IMR-90 (cell line): ENCODE results near the gene ZNF750. TPM values are rescaled to one million over a fixed set of nuclear protein-coding genes. Genes with fewer than 3 reads are reported as not detected.
A peak's percentile ranks its signal among the peaks of the same experiment; 100 is the strongest.

ENCODE experiments used
- ATAC-seq: fragments of 200-7000 bp; cut with Tn5 transposase; 2 replicates; pipeline ENCODE4 v1.9.1; 2020; ENCODE audit warnings: low read depth, mild to moderate bottlenecking, moderate library complexity
- BruUV-seq: library from RNA; stranded (reverse); fragments of 400-500 nt; replicated peaks from 2 replicates; lab custom pipeline; 2021; lab: Mats Ljungman, UMichigan
- CTCF ChIA-PET: fragments of 300-600 bp; formaldehyde crosslinking; extraction: SDS; loops from one replicate; lab custom pipeline; 2021; ENCODE audit warnings: antibody characterized with exemption; lab: Yijun Ruan, JAX
- POLR2A ChIA-PET: fragments of 300-600 bp; sonication (Branson Sonifier 250); formaldehyde crosslinking; loops from one replicate; lab custom pipeline; 2022; ENCODE audit warnings: antibody characterized with exemption; ENCODE audit not compliant: unreplicated experiment; lab: Charles Lee
- DNase-seq: peaks from one replicate; pipeline ENCODE4 v3.0.0; 2013
- H2AFZ ChIP-seq: replicated peaks from 2 replicates; pipeline ENCODE3; 2013; ENCODE audit warnings: low read length, mild to moderate bottlenecking; ENCODE audit not compliant: poor library complexity
- H2AK5ac ChIP-seq: 2 replicates; pipeline ENCODE4 v1.6.1; 2013; ENCODE audit warnings: low read depth, low read length, inconsistent platforms
- H2AK9ac ChIP-seq: replicated peaks from 2 replicates; pipeline ENCODE3; 2013; ENCODE audit warnings: mild to moderate bottlenecking, low read depth, low read length, moderate library complexity; ENCODE audit not compliant: poor library complexity
- H2BK120ac ChIP-seq: 2 replicates; pipeline ENCODE4 v1.6.1; 2013; ENCODE audit warnings: low read depth, low read length, inconsistent platforms
- H2BK15ac ChIP-seq: 3 replicates; pipeline ENCODE4 v1.6.1; 2013; ENCODE audit warnings: low read depth, low read length, inconsistent platforms
- H2BK20ac ChIP-seq: 2 replicates; pipeline ENCODE4 v1.6.1; 2013; ENCODE audit warnings: low read depth, mild to moderate bottlenecking, inconsistent platforms, low read length, moderate library complexity
- H2BK5ac ChIP-seq: 2 replicates; pipeline ENCODE4 v1.6.1; 2013; ENCODE audit warnings: mild to moderate bottlenecking, low read depth, low read length, inconsistent platforms; ENCODE audit not compliant: poor library complexity, severe bottlenecking
- H3K14ac ChIP-seq: replicated peaks from 2 replicates; pipeline ENCODE4 v1.6.1; 2013; ENCODE audit warnings: low read depth, low read length, inconsistent platforms
- H3K18ac ChIP-seq: 2 replicates; pipeline ENCODE4 v1.6.1; 2013; ENCODE audit warnings: low read depth, low read length, control low read depth
- H3K23ac ChIP-seq: 2 replicates; pipeline ENCODE4 v1.6.1; 2013; ENCODE audit warnings: low read depth, low read length, inconsistent platforms
- H3K27ac ChIP-seq: 2 replicates; pipeline ENCODE4 v1.5.1; 2013; ENCODE audit warnings: mild to moderate bottlenecking, control low read depth, low read length; ENCODE audit not compliant: insufficient read depth
- H3K27me3 ChIP-seq: 2 replicates; pipeline ENCODE4 v1.6.1; 2013; ENCODE audit warnings: low read length; ENCODE audit not compliant: control insufficient read depth, insufficient read depth
- H3K36me3 ChIP-seq: 2 replicates; pipeline ENCODE4 v1.6.1; 2013; ENCODE audit warnings: low read length, mixed read lengths; ENCODE audit not compliant: control insufficient read depth, insufficient read depth
- H3K4ac ChIP-seq: 2 replicates; pipeline ENCODE4 v1.6.1; 2013; ENCODE audit warnings: low read depth, low read length, inconsistent platforms
- H3K4me1 ChIP-seq: 2 replicates; pipeline ENCODE4 v1.6.1; 2013; ENCODE audit warnings: low read length, mixed read lengths; ENCODE audit not compliant: control insufficient read depth, insufficient read depth
- H3K4me2 ChIP-seq: 2 replicates; pipeline ENCODE4 v1.6.1; 2013; ENCODE audit warnings: low read depth, mild to moderate bottlenecking, control low read depth, low read length, moderate library complexity
- H3K4me3 ChIP-seq: 2 replicates; pipeline ENCODE4 v1.5.1; 2013; ENCODE audit warnings: low read depth, mild to moderate bottlenecking, control low read depth, low read length, moderate library complexity; ENCODE audit not compliant: insufficient read depth
- H3K56ac ChIP-seq: 2 replicates; pipeline ENCODE4 v1.6.1; 2013; ENCODE audit warnings: low read length, inconsistent platforms; ENCODE audit not compliant: insufficient read depth; ENCODE audit errors: extremely low read depth
- H3K79me1 ChIP-seq, 2 experiments: 2 replicates each; pipeline ENCODE4 v1.6.1; 2013; ENCODE audit warnings: low read length in 2 of 2, inconsistent platforms in 1 of 2, low read depth in 1 of 2
- H3K9ac ChIP-seq: 2 replicates; pipeline ENCODE4 v1.6.1; 2013; ENCODE audit warnings: low read depth, low read length, control low read depth
- H3K9me1 ChIP-seq: 2 replicates; pipeline ENCODE4 v1.6.1; 2013; ENCODE audit warnings: low read length, inconsistent platforms; ENCODE audit not compliant: insufficient read depth
- H3K9me3 ChIP-seq: 2 replicates; pipeline ENCODE4 v1.6.1; 2013; ENCODE audit warnings: low read length; ENCODE audit not compliant: control insufficient read depth, insufficient read depth
- H4K20me1 ChIP-seq: 2 replicates; pipeline ENCODE4 v1.6.1; 2013; ENCODE audit warnings: low read length, inconsistent platforms; ENCODE audit not compliant: insufficient read depth
- H4K5ac ChIP-seq: 2 replicates; pipeline ENCODE4 v1.6.1; 2013; ENCODE audit warnings: mild to moderate bottlenecking, low read depth, low read length, control low read depth
- H4K8ac ChIP-seq, 2 experiments: 2 replicates each; pipeline ENCODE4 v1.6.1; 2013; ENCODE audit warnings: low read depth in 2 of 2, low read length in 2 of 2, control low read depth in 1 of 2, inconsistent platforms in 1 of 2
- H4K91ac ChIP-seq: 2 replicates; pipeline ENCODE4 v1.6.1; 2013; ENCODE audit warnings: low read depth, low read length, inconsistent platforms; ENCODE audit not compliant: insufficient read depth
- BHLHE40 ChIP-seq: fragments of 150-350 bp; IDR thresholded peaks from 2 replicates; pipeline ENCODE4 v1.6.1; 2016; ENCODE audit warnings: mild to moderate bottlenecking, low read depth, low read length
- MAZ ChIP-seq: IDR thresholded peaks from 2 replicates; pipeline ENCODE4 v1.6.1; 2012; ENCODE audit warnings: low read depth, mild to moderate bottlenecking, low read length, improper control_type of control experiment, moderate library complexity, borderline replicate concordance
- MXI1 ChIP-seq: IDR thresholded peaks from 2 replicates; pipeline ENCODE4 v1.6.1; 2012; ENCODE audit warnings: low read depth, mild to moderate bottlenecking, low read length, moderate library complexity, borderline replicate concordance
- NFE2L2 ChIP-seq: fragments of 150-350 bp; IDR thresholded peaks from 2 replicates; pipeline ENCODE4 v1.6.1; 2016; ENCODE audit warnings: low read depth, mild to moderate bottlenecking, low read length
- RCOR1 ChIP-seq: IDR thresholded peaks from 2 replicates; pipeline ENCODE4 v1.6.1; 2012; ENCODE audit warnings: mild to moderate bottlenecking, low read length, improper control_type of control experiment; ENCODE audit not compliant: insufficient replicate concordance
- RFX5 ChIP-seq: IDR thresholded peaks from 2 replicates; pipeline ENCODE4 v1.8.0; 2012; ENCODE audit warnings: low read depth, mild to moderate bottlenecking, low read length, moderate library complexity
- SMC3 ChIP-seq: fragments of 150-350 bp; IDR thresholded peaks from 2 replicates; pipeline ENCODE4 v1.6.1; 2016; ENCODE audit warnings: low read depth, mild to moderate bottlenecking, antibody characterized with exemption, low read length, moderate library complexity
- WGBS, 2 experiments: methylation state at CpG; one replicate each; pipeline versions ENCODE4 v1.1.5 to v1.1.7; 2013; ENCODE audit warnings: missing lambda C conversion rate in 2 of 2; ENCODE audit not compliant: insufficient read length in 1 of 2; ENCODE audit errors: extremely low coverage in 2 of 2; 5-methylcytosine and 5-hydroxymethylcytosine counted together
- dilution Hi-C: fragments of 300-500 bp; cut with HindIII; formaldehyde crosslinking; loops from one replicate; pipeline ENCODE4 v1.14.3; 2018; ENCODE audit warnings: low sequenced_read_pairs; ENCODE audit not compliant: unreplicated experiment
- in situ Hi-C: fragments of 300-500 bp; cut with MboI; formaldehyde crosslinking; loops from 3 replicates; pipeline ENCODE4 v1.14.3; 2019; ENCODE audit warnings: low sequenced_read_pairs, inconsistent platforms, mixed read lengths
- intact Hi-C: fragments of 100-400 bp; cut with micrococcal nuclease; formaldehyde crosslinking; loops from 2 replicates; pipeline ENCODE4 v1.10.0; 2022
- polyA plus RNA-seq, 3 experiments: library from polyadenylated mRNA; depleted of rRNA; stranded (reverse); fragments of >200 nt; gene quantifications; 2 replicates each; pipeline ENCODE4 v1.2.3, GENCODE V29; 2012; ENCODE audit warnings: low replicate concordance in 1 of 3
- total RNA-seq: library from RNA; depleted of rRNA; stranded (reverse); fragments of >200 nt; gene quantifications from 2 replicates; pipeline ENCODE4 v1.2.3, GENCODE V29; 2012
- TF ChIP-seq, protein P1 (sequence below): fragments of 150-350 bp; IDR thresholded peaks from 2 replicates; pipeline ENCODE4 v1.6.1; 2016; ENCODE audit warnings: low read depth, mild to moderate bottlenecking, low read length, moderate library complexity, borderline replicate concordance
- TF ChIP-seq, protein P2 (sequence below): fragments of 150-350 bp; IDR thresholded peaks from 2 replicates; pipeline ENCODE4 v1.6.1; 2017; ENCODE audit warnings: mild to moderate bottlenecking, antibody characterized with exemption, low read length, low read depth

Gene ZNF750
- total and polyA plus RNA-seq, 2 of the 4 experiments (the other 2 are of a cell fraction), result not detected

GRCh38 chr17:82780971-82781893 lies 58.6 kb downstream of the ZNF750 start (continued):
- TF ChIP-seq NFE2L2 (no peak), MAZ (no peak)

DNA sequence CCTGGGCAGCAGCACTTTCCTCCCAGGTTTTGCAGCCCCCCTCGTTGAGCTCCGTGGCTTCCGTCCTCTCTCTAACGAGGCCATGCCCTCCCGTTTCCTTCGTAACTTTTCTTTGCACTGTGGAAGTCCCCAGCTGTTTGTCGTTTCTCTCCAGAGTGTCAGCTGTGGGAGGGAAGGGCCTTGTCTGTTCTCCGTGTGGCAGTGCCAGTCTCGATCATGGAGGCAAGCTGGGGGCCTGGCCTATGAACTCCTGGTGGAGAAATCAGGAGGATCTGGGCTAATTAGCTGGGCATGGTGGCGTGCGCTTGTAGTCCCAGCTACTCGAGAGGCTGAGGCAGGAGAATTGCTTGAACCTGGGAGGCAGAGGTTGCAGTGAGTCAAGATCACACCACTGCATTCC lies 59.6 kb downstream of the ZNF750 start:
- Histone ChIP-seq H3K23ac (no peak overlapping the region), H3K9me1 (no peaks in the 10 kb centered on the region), H2BK15ac (no peak overlapping the region), H3K9ac (no peak overlapping the region), H3K27ac (no peak overlapping the region), H3K4ac (0 out of 2 replicates have a peak overlapping the region, but pooled peaks have one; percentile 12), H2AK5ac (peak overlapping the region; percentile 28; the same call in 1 of the 2 replicates), H3K27me3 (no peaks in the 10 kb centered on the region), H3K4me1 (peaks cover 4% of the 10 kb centered on the region; the same call in 1 of the 2 replicates), H4K91ac (no peak overlapping the region), H2AFZ (peak overlapping the region; percentile 18), H3K14ac (no peak overlapping the region), H3K4me2 (no peak overlapping the region), H3K4me3 (no peak overlapping the region), H3K36me3 (peaks cover 16% of the 10 kb centered on the region), H2BK120ac (no peak overlapping the region), H2AK9ac (peak overlapping the region; percentile 44), H3K18ac (no peak overlapping the region), H4K5ac (no peak overlapping the region), H4K20me1 (peaks cover 17% of the 10 kb centered on the region), H3K79me1 (peaks cover 0 to 32% of the 10 kb centered on the region in 2 experiments; a peak in 3 of 4 replicates), H2BK20ac (no peak overlapping the region), H2BK5ac (no peak overlapping the region), H4K8ac (no peak overlapping the region), H3K56ac (no peak overlapping the region), H3K9me3 (no peaks in the 10 kb centered on the region)
- POLR2A ChIA-PET, result no interaction called here
- BruUV-seq, result no TSS peak
- dilution Hi-C loops, result no loop called here
- in situ Hi-C loops, result no loop called here
- ATAC-seq (no peak), DNase-seq (no peak)
- WGBS, 2 experiments, result 59% methylated on average over 6 of the region's 12 CpGs; no CpG with 5 or more reads in 1 of the 2 experiments
- TF ChIP-seq BHLHE40 (no peak), RFX5 (no peak), RCOR1 (no peak), MXI1 (no peak), SMC3 (no peak)
- TF ChIP-seq, protein P1, sequence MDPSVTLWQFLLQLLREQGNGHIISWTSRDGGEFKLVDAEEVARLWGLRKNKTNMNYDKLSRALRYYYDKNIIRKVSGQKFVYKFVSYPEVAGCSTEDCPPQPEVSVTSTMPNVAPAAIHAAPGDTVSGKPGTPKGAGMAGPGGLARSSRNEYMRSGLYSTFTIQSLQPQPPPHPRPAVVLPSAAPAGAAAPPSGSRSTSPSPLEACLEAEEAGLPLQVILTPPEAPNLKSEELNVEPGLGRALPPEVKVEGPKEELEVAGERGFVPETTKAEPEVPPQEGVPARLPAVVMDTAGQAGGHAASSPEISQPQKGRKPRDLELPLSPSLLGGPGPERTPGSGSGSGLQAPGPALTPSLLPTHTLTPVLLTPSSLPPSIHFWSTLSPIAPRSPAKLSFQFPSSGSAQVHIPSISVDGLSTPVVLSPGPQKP, result no peak
- TF ChIP-seq, protein P2, sequence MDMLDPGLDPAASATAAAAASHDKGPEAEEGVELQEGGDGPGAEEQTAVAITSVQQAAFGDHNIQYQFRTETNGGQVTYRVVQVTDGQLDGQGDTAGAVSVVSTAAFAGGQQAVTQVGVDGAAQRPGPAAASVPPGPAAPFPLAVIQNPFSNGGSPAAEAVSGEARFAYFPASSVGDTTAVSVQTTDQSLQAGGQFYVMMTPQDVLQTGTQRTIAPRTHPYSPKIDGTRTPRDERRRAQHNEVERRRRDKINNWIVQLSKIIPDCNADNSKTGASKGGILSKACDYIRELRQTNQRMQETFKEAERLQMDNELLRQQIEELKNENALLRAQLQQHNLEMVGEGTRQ, result no peak
- CTCF ChIA-PET, result interaction anchor here (0.6 to 0.7 kb wide), 3 partner anchors 133 to 148 kb away, joined by 3 to 5 read pairs (median 4); no protein-coding TSS in a partner anchor
- intact Hi-C loops, result loop anchor here (2.0 to 5.0 kb wide), 2 partner anchors 97 to 137 kb away; no protein-coding TSS in a partner anchor
